IMR-90 (cell line): ENCODE measurements around the gene CLPTM1. TPM values are rescaled to one million over a fixed set of nuclear protein-coding genes. Genes with fewer than 3 reads are reported as not detected.

Experiments used
- ATAC-seq: fragments of 200-7000 bp; cut with Tn5 transposase; 2 replicates; pipeline ENCODE4 v1.9.1; 2020; ENCODE audit warnings: low read depth, mild to moderate bottlenecking, moderate library complexity
- BruUV-seq: library from RNA; stranded (reverse); fragments of 400-500 nt; replicated peaks from 2 replicates; lab custom pipeline; 2021; lab: Mats Ljungman, UMichigan
- CTCF ChIA-PET: fragments of 300-600 bp; formaldehyde crosslinking; extraction: SDS; loops from one replicate; lab custom pipeline; 2021; ENCODE audit warnings: antibody characterized with exemption; lab: Yijun Ruan, JAX
- POLR2A ChIA-PET: fragments of 300-600 bp; sonication (Branson Sonifier 250); formaldehyde crosslinking; loops from one replicate; lab custom pipeline; 2022; ENCODE audit warnings: antibody characterized with exemption; ENCODE audit not compliant: unreplicated experiment; lab: Charles Lee
- DNase-seq: peaks from one replicate; pipeline ENCODE4 v3.0.0; 2013
- H2AFZ ChIP-seq: replicated peaks from 2 replicates; pipeline ENCODE3; 2013; ENCODE audit warnings: low read length, mild to moderate bottlenecking; ENCODE audit not compliant: poor library complexity
- H2AK5ac ChIP-seq: 2 replicates; pipeline ENCODE4 v1.6.1; 2013; ENCODE audit warnings: low read depth, low read length, inconsistent platforms
- H2AK9ac ChIP-seq: replicated peaks from 2 replicates; pipeline ENCODE3; 2013; ENCODE audit warnings: mild to moderate bottlenecking, low read depth, low read length, moderate library complexity; ENCODE audit not compliant: poor library complexity
- H2BK120ac ChIP-seq: 2 replicates; pipeline ENCODE4 v1.6.1; 2013; ENCODE audit warnings: low read depth, low read length, inconsistent platforms
- H2BK15ac ChIP-seq: 3 replicates; pipeline ENCODE4 v1.6.1; 2013; ENCODE audit warnings: low read depth, low read length, inconsistent platforms
- H2BK20ac ChIP-seq: 2 replicates; pipeline ENCODE4 v1.6.1; 2013; ENCODE audit warnings: low read depth, mild to moderate bottlenecking, inconsistent platforms, low read length, moderate library complexity
- H2BK5ac ChIP-seq: 2 replicates; pipeline ENCODE4 v1.6.1; 2013; ENCODE audit warnings: mild to moderate bottlenecking, low read depth, low read length, inconsistent platforms; ENCODE audit not compliant: poor library complexity, severe bottlenecking
- H3K14ac ChIP-seq: replicated peaks from 2 replicates; pipeline ENCODE4 v1.6.1; 2013; ENCODE audit warnings: low read depth, low read length, inconsistent platforms
- H3K18ac ChIP-seq: 2 replicates; pipeline ENCODE4 v1.6.1; 2013; ENCODE audit warnings: low read depth, low read length, control low read depth
- H3K23ac ChIP-seq: 2 replicates; pipeline ENCODE4 v1.6.1; 2013; ENCODE audit warnings: low read depth, low read length, inconsistent platforms
- H3K27ac ChIP-seq: 2 replicates; pipeline ENCODE4 v1.5.1; 2013; ENCODE audit warnings: mild to moderate bottlenecking, control low read depth, low read length; ENCODE audit not compliant: insufficient read depth
- H3K27me3 ChIP-seq: 2 replicates; pipeline ENCODE4 v1.6.1; 2013; ENCODE audit warnings: low read length; ENCODE audit not compliant: control insufficient read depth, insufficient read depth
- H3K36me3 ChIP-seq: 2 replicates; pipeline ENCODE4 v1.6.1; 2013; ENCODE audit warnings: low read length, mixed read lengths; ENCODE audit not compliant: control insufficient read depth, insufficient read depth
- H3K4ac ChIP-seq: 2 replicates; pipeline ENCODE4 v1.6.1; 2013; ENCODE audit warnings: low read depth, low read length, inconsistent platforms
- H3K4me1 ChIP-seq: 2 replicates; pipeline ENCODE4 v1.6.1; 2013; ENCODE audit warnings: low read length, mixed read lengths; ENCODE audit not compliant: control insufficient read depth, insufficient read depth
- H3K4me2 ChIP-seq: 2 replicates; pipeline ENCODE4 v1.6.1; 2013; ENCODE audit warnings: low read depth, mild to moderate bottlenecking, control low read depth, low read length, moderate library complexity
- H3K4me3 ChIP-seq: 2 replicates; pipeline ENCODE4 v1.5.1; 2013; ENCODE audit warnings: low read depth, mild to moderate bottlenecking, control low read depth, low read length, moderate library complexity; ENCODE audit not compliant: insufficient read depth
- H3K56ac ChIP-seq: 2 replicates; pipeline ENCODE4 v1.6.1; 2013; ENCODE audit warnings: low read length, inconsistent platforms; ENCODE audit not compliant: insufficient read depth; ENCODE audit errors: extremely low read depth
- H3K79me1 ChIP-seq, 2 experiments: 2 replicates each; pipeline ENCODE4 v1.6.1; 2013; ENCODE audit warnings: low read length in 2 of 2, inconsistent platforms in 1 of 2, low read depth in 1 of 2
- H3K9ac ChIP-seq: 2 replicates; pipeline ENCODE4 v1.6.1; 2013; ENCODE audit warnings: low read depth, low read length, control low read depth
- H3K9me1 ChIP-seq: 2 replicates; pipeline ENCODE4 v1.6.1; 2013; ENCODE audit warnings: low read length, inconsistent platforms; ENCODE audit not compliant: insufficient read depth
- H3K9me3 ChIP-seq: 2 replicates; pipeline ENCODE4 v1.6.1; 2013; ENCODE audit warnings: low read length; ENCODE audit not compliant: control insufficient read depth, insufficient read depth
- H4K20me1 ChIP-seq: 2 replicates; pipeline ENCODE4 v1.6.1; 2013; ENCODE audit warnings: low read length, inconsistent platforms; ENCODE audit not compliant: insufficient read depth
- H4K5ac ChIP-seq: 2 replicates; pipeline ENCODE4 v1.6.1; 2013; ENCODE audit warnings: mild to moderate bottlenecking, low read depth, low read length, control low read depth
- H4K8ac ChIP-seq, 2 experiments: 2 replicates each; pipeline ENCODE4 v1.6.1; 2013; ENCODE audit warnings: low read depth in 2 of 2, low read length in 2 of 2, control low read depth in 1 of 2, inconsistent platforms in 1 of 2
- H4K91ac ChIP-seq: 2 replicates; pipeline ENCODE4 v1.6.1; 2013; ENCODE audit warnings: low read depth, low read length, inconsistent platforms; ENCODE audit not compliant: insufficient read depth
- BHLHE40 ChIP-seq: fragments of 150-350 bp; IDR thresholded peaks from 2 replicates; pipeline ENCODE4 v1.6.1; 2016; ENCODE audit warnings: mild to moderate bottlenecking, low read depth, low read length
- CEBPB ChIP-seq: IDR thresholded peaks from 2 replicates; pipeline ENCODE4 v1.6.1; 2012; ENCODE audit warnings: low read depth, low read length, improper control_type of control experiment
- CHD1 ChIP-seq: IDR thresholded peaks from 2 replicates; pipeline ENCODE4 v1.6.1; 2012; ENCODE audit warnings: low read depth, low read length, improper control_type of control experiment
- CTCF ChIP-seq: conservative IDR thresholded peaks from 2 replicates; pipeline ENCODE4 v1.5.1; 2012; ENCODE audit warnings: mild to moderate bottlenecking, low read depth, low read length, improper control_type of control experiment
- FOS ChIP-seq: fragments of 150-350 bp; IDR thresholded peaks from 2 replicates; pipeline ENCODE4 v1.6.1; 2016; ENCODE audit warnings: low read depth, low read length
- MAFK ChIP-seq: IDR thresholded peaks from 2 replicates; pipeline ENCODE4 v1.6.1; 2012; ENCODE audit warnings: low read depth, low read length, improper control_type of control experiment
- MAZ ChIP-seq: IDR thresholded peaks from 2 replicates; pipeline ENCODE4 v1.6.1; 2012; ENCODE audit warnings: low read depth, mild to moderate bottlenecking, low read length, improper control_type of control experiment, moderate library complexity, borderline replicate concordance
- MXI1 ChIP-seq: IDR thresholded peaks from 2 replicates; pipeline ENCODE4 v1.6.1; 2012; ENCODE audit warnings: low read depth, mild to moderate bottlenecking, low read length, moderate library complexity, borderline replicate concordance
- NFE2L2 ChIP-seq: fragments of 150-350 bp; IDR thresholded peaks from 2 replicates; pipeline ENCODE4 v1.6.1; 2016; ENCODE audit warnings: low read depth, mild to moderate bottlenecking, low read length
- POLR2A ChIP-seq: IDR thresholded peaks from 2 replicates; pipeline ENCODE4 v1.6.1; 2012; ENCODE audit warnings: mild to moderate bottlenecking, low read depth, low read length
- RAD21 ChIP-seq: IDR thresholded peaks from 2 replicates; pipeline ENCODE4 v1.6.1; 2012; ENCODE audit warnings: low read length, improper control_type of control experiment
- RCOR1 ChIP-seq: IDR thresholded peaks from 2 replicates; pipeline ENCODE4 v1.6.1; 2012; ENCODE audit warnings: mild to moderate bottlenecking, low read length, improper control_type of control experiment; ENCODE audit not compliant: insufficient replicate concordance
- RFX5 ChIP-seq: IDR thresholded peaks from 2 replicates; pipeline ENCODE4 v1.8.0; 2012; ENCODE audit warnings: low read depth, mild to moderate bottlenecking, low read length, moderate library complexity
- SMC3 ChIP-seq: fragments of 150-350 bp; IDR thresholded peaks from 2 replicates; pipeline ENCODE4 v1.6.1; 2016; ENCODE audit warnings: low read depth, mild to moderate bottlenecking, antibody characterized with exemption, low read length, moderate library complexity
- WGBS, 2 experiments: methylation state at CpG; one replicate each; pipeline versions ENCODE4 v1.1.5 to v1.1.7; 2013; ENCODE audit warnings: missing lambda C conversion rate in 2 of 2; ENCODE audit not compliant: insufficient read length in 1 of 2; ENCODE audit errors: extremely low coverage in 2 of 2; 5-methylcytosine and 5-hydroxymethylcytosine counted together
- dilution Hi-C: fragments of 300-500 bp; cut with HindIII; formaldehyde crosslinking; loops from one replicate; pipeline ENCODE4 v1.14.3; 2018; ENCODE audit warnings: low sequenced_read_pairs; ENCODE audit not compliant: unreplicated experiment
- in situ Hi-C: fragments of 300-500 bp; cut with MboI; formaldehyde crosslinking; loops from 3 replicates; pipeline ENCODE4 v1.14.3; 2019; ENCODE audit warnings: low sequenced_read_pairs, inconsistent platforms, mixed read lengths
- intact Hi-C: fragments of 100-400 bp; cut with micrococcal nuclease; formaldehyde crosslinking; loops from 2 replicates; pipeline ENCODE4 v1.10.0; 2022
- polyA plus RNA-seq, 3 experiments: library from polyadenylated mRNA; depleted of rRNA; stranded (reverse); fragments of >200 nt; gene quantifications; 2 replicates each; pipeline ENCODE4 v1.2.3, GENCODE V29; 2012; ENCODE audit warnings: low replicate concordance in 1 of 3
- total RNA-seq: library from RNA; depleted of rRNA; stranded (reverse); fragments of >200 nt; gene quantifications from 2 replicates; pipeline ENCODE4 v1.2.3, GENCODE V29; 2012
- TF ChIP-seq, protein P1 (sequence below): fragments of 150-350 bp; IDR thresholded peaks from 2 replicates; pipeline ENCODE4 v1.6.1; 2017; ENCODE audit warnings: mild to moderate bottlenecking, antibody characterized with exemption, low read length, low read depth
- TF ChIP-seq, protein P2 (sequence below): fragments of 150-350 bp; IDR thresholded peaks from 2 replicates; pipeline ENCODE4 v1.6.1; 2016; ENCODE audit warnings: low read depth, mild to moderate bottlenecking, low read length, moderate library complexity, borderline replicate concordance

The CLPTM1 gene
- total and polyA plus RNA-seq, 2 of the 4 experiments (the other 2 are of a cell fraction) = 23.8 to 88.8 TPM

DNA sequence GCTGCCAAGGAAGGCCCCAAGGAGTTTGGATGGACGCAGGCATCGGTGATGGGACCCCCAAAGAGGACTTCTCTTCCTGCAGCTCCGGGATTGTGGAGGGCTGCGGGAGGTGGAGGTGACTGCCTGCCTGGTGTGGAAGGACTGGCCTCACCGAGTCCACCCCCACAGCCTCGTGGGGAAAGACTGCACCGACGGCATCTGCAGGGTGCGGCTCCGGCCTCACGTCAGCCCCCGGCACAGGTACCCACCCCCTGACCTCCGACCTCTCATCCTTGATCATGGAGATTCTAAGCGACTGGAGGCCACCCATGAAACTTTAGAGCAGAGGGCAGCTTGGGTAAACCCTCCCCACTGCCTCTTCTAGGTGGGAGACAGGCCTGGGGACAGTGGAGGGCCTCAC lies 66.8 kb downstream of the CLPTM1 start:
- DNase-seq (no peak), ATAC-seq (no peak)
- 100% methylated on average over 1 of the region's 14 CpGs; no CpG with 5 or more reads in 1 of the 2 experiments for WGBS, 2 experiments
- BruUV-seq = no TSS peak
- Histone ChIP-seq H3K79me1 (0 out of 4 replicates have a peak, but pooled peaks cover 0 to 3% of the 10 kb centered on the region in 2 experiments), H3K4me3 (no peak overlapping the region), H2AK5ac (no peak overlapping the region), H2AFZ (no peak overlapping the region), H3K9ac (no peak overlapping the region), H4K5ac (no peak overlapping the region), H4K91ac (no peak overlapping the region), H3K14ac (no peak overlapping the region), H3K4me1 (no peaks in the 10 kb centered on the region), H3K23ac (no peak overlapping the region), H3K9me1 (no peaks in the 10 kb centered on the region), H3K4me2 (no peak overlapping the region), H3K18ac (no peak overlapping the region), H2BK5ac (no peak overlapping the region), H2BK120ac (no peak overlapping the region), H3K27ac (no peak overlapping the region), H3K36me3 (peaks cover 11% of the 10 kb centered on the region), H2BK20ac (no peak overlapping the region), H3K9me3 (no peaks in the 10 kb centered on the region), H2AK9ac (peak overlapping the region; percentile 78), H3K56ac (no peak overlapping the region), H3K4ac (no peak overlapping the region), H2BK15ac (no peak overlapping the region), H3K27me3 (no peaks in the 10 kb centered on the region), H4K8ac (no peak overlapping the region), H4K20me1 (no peaks in the 10 kb centered on the region)
- TF ChIP-seq RCOR1 = no peak
- no peak for TF ChIP-seq CEBPB
- TF ChIP-seq FOS = no peak
- no peak for TF ChIP-seq MAFK
- no peak for TF ChIP-seq MXI1
- TF ChIP-seq SMC3 = no peak
- TF ChIP-seq POLR2A = no peak
- TF ChIP-seq, protein P1, sequence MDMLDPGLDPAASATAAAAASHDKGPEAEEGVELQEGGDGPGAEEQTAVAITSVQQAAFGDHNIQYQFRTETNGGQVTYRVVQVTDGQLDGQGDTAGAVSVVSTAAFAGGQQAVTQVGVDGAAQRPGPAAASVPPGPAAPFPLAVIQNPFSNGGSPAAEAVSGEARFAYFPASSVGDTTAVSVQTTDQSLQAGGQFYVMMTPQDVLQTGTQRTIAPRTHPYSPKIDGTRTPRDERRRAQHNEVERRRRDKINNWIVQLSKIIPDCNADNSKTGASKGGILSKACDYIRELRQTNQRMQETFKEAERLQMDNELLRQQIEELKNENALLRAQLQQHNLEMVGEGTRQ = no peak
- TF ChIP-seq, protein P2, sequence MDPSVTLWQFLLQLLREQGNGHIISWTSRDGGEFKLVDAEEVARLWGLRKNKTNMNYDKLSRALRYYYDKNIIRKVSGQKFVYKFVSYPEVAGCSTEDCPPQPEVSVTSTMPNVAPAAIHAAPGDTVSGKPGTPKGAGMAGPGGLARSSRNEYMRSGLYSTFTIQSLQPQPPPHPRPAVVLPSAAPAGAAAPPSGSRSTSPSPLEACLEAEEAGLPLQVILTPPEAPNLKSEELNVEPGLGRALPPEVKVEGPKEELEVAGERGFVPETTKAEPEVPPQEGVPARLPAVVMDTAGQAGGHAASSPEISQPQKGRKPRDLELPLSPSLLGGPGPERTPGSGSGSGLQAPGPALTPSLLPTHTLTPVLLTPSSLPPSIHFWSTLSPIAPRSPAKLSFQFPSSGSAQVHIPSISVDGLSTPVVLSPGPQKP = no peak
- no peak for TF ChIP-seq BHLHE40
- TF ChIP-seq NFE2L2 = no peak
- TF ChIP-seq MAZ = no peak
- TF ChIP-seq CHD1 = no peak
- no peak for TF ChIP-seq RFX5
- TF ChIP-seq CTCF = no peak
- TF ChIP-seq RAD21 = no peak
- POLR2A ChIA-PET = no interaction called here
- intact Hi-C loops = no loop called here
- dilution Hi-C loops = no loop called here
- CTCF ChIA-PET = no interaction called here
- in situ Hi-C loops = no loop called here
